Gastroesophageal sphincter (tissue), 4 donors: ENCODE results near the gene TTC33. TPM values are rescaled to one million over a fixed set of nuclear protein-coding genes. Genes with fewer than 3 reads are reported as not detected.

Experiments
- ATAC-seq: fragments of 150-250 bp; one replicate; pipeline ENCODE4 v1.9.1; 2016; ENCODE audit warnings: mild to moderate bottlenecking, moderate library complexity
- H3K27ac ChIP-seq, 4 donors: fragments of 200-600 bp; sonication (generic) in 3 of 4; 1 replicate in 3 of 4; 2 replicates in 1 of 4; pipeline ENCODE4 v1.5.1; 2016 to 2019
- H3K27me3 ChIP-seq: fragments of 200-600 bp; sonication (generic); one replicate; pipeline ENCODE4 v1.5.1; 2019
- H3K36me3 ChIP-seq, 2 donors: fragments of 200-600 bp; sonication (generic); one replicate each; pipeline ENCODE4 v1.5.1; 2019; ENCODE audit warnings: control low read depth in 1 of 2
- H3K4me1 ChIP-seq, 3 donors: fragments of 200-600 bp; sonication (generic); 1 replicate in 2 of 3; 2 replicates in 1 of 3; pipeline ENCODE4 v1.5.1; 2016 to 2019; ENCODE audit warnings: control low read depth in 2 of 3
- H3K4me3 ChIP-seq, 2 donors: fragments of 200-600 bp; sonication (generic); one replicate each; pipeline ENCODE4 v1.5.1; 2019; ENCODE audit warnings: mild to moderate bottlenecking in 1 of 2, moderate library complexity in 1 of 2
- H3K9me3 ChIP-seq, 3 donors: fragments of 200-600 bp; sonication (generic); one replicate each; pipeline ENCODE4 v1.5.1; 2017 to 2019; ENCODE audit warnings: control low read depth in 2 of 3
- EP300 ChIP-seq: sonication (generic); formaldehyde crosslinking; IDR thresholded peaks from one replicate; pipeline ENCODE4 v1.6.1; 2017; ENCODE audit warnings: antibody characterized with exemption, mild to moderate bottlenecking
- POLR2A ChIP-seq, 2 donors: fragments of 450-650 bp; IDR thresholded peaks; one replicate each; pipeline ENCODE4 v1.6.1; 2017; ENCODE audit warnings: antibody characterized with exemption in 2 of 2, mild to moderate bottlenecking in 2 of 2, moderate library complexity in 1 of 2
- POLR2AphosphoS5 ChIP-seq: sonication (generic); formaldehyde crosslinking; IDR thresholded peaks from one replicate; pipeline ENCODE4 v1.6.1; 2017; ENCODE audit warnings: antibody characterized with exemption
- WGBS, 2 donors: methylation state at CpG; one replicate each; pipeline ENCODE4 v1.1.5; 2018; ENCODE audit warnings: low coverage in 1 of 2; 5-methylcytosine and 5-hydroxymethylcytosine counted together
- total RNA-seq, 4 donors: library from RNA; depleted of rRNA; stranded (reverse); fragments of >200 nt; gene quantifications; one replicate each; pipeline ENCODE4 v1.1.0, GENCODE V29; 2016
- TF ChIP-seq, protein P1 (sequence below), 4 experiments: fragments of 200-600 bp in 2 of 4; fragments of 450-650 bp in 2 of 4; sonication (generic) in 1 of 4; IDR thresholded peaks; one replicate each; pipeline ENCODE4 v1.5.1; 2017 to 2019; ENCODE audit warnings: antibody characterized with exemption in 4 of 4, mild to moderate bottlenecking in 2 of 4, moderate library complexity in 2 of 4

Gene TTC33
- total RNA-seq, 4 donors from 2014 or later: 23.2 to 27.7 (median 25.8) TPM

DNA sequence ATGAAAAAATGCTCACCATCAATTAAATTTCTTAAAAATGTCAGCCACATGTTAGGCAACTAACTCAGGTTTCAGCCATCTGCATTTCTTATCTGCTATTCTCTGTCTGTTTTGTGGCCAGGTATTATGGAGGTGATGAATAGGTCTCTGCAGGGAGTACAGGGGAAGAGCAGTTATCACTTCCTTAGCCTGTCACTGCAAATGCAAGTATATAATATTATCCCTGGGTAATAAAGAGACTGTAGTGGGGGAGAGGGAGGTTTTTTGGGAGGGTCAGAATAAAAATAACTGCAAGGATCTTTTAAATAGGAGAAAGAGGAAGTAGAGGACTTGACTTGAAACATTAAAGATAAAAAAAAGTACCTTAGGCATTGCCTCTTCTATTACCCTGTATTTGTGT, 125.6 kb downstream of the TTC33 start:
- Histone ChIP-seq H3K4me3 (no peak overlapping the region), H3K36me3 (no peaks in the 10 kb centered on the region)

DNA sequence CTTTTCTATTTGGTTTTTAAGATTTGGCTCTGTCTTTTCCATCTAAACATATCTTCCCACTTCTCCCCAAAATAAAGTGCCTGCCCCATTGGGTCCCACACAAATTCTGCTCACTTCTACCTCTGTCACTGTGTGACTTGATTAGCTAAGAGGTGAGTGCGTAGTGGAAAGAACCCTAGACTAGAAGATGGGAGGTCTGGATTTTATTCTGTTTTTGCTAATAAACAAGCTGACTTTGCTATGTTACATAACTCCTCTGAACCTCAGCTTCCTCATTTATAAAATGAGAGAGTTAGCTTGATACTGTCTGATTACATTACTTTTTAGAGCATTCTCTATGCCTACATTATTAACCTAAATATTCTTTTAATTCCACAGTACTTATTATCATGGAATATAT, 127.4 kb downstream of the TTC33 start:
- ATAC-seq: no peak

More for the DNA sequence above, 125.6 kb downstream of the TTC33 start:
- no peak for ATAC-seq
- no peak for TF ChIP-seq POLR2A (IDR thresholded peaks at IDR 0.05)
- TF ChIP-seq POLR2AphosphoS5: no peak
- TF ChIP-seq EP300: no peak
- TF ChIP-seq, protein P1, sequence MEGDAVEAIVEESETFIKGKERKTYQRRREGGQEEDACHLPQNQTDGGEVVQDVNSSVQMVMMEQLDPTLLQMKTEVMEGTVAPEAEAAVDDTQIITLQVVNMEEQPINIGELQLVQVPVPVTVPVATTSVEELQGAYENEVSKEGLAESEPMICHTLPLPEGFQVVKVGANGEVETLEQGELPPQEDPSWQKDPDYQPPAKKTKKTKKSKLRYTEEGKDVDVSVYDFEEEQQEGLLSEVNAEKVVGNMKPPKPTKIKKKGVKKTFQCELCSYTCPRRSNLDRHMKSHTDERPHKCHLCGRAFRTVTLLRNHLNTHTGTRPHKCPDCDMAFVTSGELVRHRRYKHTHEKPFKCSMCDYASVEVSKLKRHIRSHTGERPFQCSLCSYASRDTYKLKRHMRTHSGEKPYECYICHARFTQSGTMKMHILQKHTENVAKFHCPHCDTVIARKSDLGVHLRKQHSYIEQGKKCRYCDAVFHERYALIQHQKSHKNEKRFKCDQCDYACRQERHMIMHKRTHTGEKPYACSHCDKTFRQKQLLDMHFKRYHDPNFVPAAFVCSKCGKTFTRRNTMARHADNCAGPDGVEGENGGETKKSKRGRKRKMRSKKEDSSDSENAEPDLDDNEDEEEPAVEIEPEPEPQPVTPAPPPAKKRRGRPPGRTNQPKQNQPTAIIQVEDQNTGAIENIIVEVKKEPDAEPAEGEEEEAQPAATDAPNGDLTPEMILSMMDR (IDR thresholded peaks at IDR 0.05): no peak
- H3K9me3 ChIP-seq: no peaks in the 10 kb centered on the region
- no peaks in the 10 kb centered on the region for H3K27me3 ChIP-seq
- H3K4me1 ChIP-seq: no peaks in the 10 kb centered on the region
- H3K27ac ChIP-seq: no peak overlapping the region

DNA sequence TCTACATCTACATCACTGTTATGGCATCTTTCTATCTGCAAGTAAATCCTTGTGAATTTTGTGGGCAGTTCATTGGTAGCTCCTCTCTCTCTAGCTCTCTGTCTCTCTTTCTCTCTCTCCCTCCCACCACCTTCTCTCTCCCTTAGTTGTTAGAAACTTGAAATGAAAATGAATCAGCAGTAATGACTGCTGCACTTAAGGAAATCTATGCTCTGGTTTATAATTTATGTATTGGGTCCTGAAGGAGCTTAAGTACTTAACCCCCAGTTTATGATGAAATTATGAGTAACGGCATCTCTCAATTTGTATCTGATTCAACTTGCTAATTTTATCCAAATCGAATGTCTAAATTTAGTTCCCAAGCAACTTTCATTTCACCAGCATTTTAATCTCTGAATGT, 128.1 kb downstream of the TTC33 start:
- no peak for TF ChIP-seq POLR2A (IDR thresholded peaks at IDR 0.05)
- 50 to 86% methylated on average over 2 of the region's 2 CpGs for WGBS, 2 donors
- Histone ChIP-seq H3K4me1 (no peaks in the 10 kb centered on the region), H3K9me3 (no peaks in the 10 kb centered on the region), H3K27ac (no peak overlapping the region), H3K36me3 (no peaks in the 10 kb centered on the region), H3K4me3 (no peak overlapping the region), H3K27me3 (no peaks in the 10 kb centered on the region)
- no peak for ATAC-seq

More for the DNA sequence above, 127.4 kb downstream of the TTC33 start:
- 85% methylated on average over 1 of the region's 1 CpG; no CpG with 5 or more reads in 1 of the 2 donors for WGBS, 2 donors
- Histone ChIP-seq H3K36me3 (no peaks in the 10 kb centered on the region), H3K4me3 (no peak overlapping the region), H3K4me1 (no peaks in the 10 kb centered on the region), H3K27me3 (no peaks in the 10 kb centered on the region), H3K9me3 (no peaks in the 10 kb centered on the region), H3K27ac (no peak overlapping the region)
- TF ChIP-seq EP300: no peak
- no peak for TF ChIP-seq POLR2AphosphoS5
- TF ChIP-seq, protein P1 (IDR thresholded peaks at IDR 0.05): no peak
- no peak for TF ChIP-seq POLR2A (IDR thresholded peaks at IDR 0.05)

DNA sequence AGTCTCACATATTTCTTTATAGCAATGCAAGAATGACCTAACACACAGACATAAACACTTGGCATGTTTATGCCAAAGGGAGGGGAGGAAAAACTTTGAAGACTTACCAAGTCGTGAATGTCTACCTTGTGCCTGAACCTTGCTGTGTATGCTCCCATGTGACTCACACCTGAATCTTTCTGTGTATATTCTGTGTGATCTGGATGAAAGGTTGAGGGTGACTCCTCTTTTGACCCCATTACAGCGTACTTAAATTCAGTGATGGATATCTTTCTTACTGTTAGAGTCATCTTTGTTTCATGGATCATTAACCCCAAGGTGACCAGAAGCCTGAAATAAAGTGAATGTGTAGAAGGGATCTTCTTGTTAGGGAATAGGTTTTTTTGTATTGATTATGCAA, 129.0 kb downstream of the TTC33 start:
- Histone ChIP-seq H3K4me3 (no peak overlapping the region), H3K9me3 (no peaks in the 10 kb centered on the region), H3K27ac (no peak overlapping the region), H3K36me3 (no peaks in the 10 kb centered on the region), H3K27me3 (no peaks in the 10 kb centered on the region), H3K4me1 (no peaks in the 10 kb centered on the region)
- TF ChIP-seq POLR2AphosphoS5: no peak
- TF ChIP-seq EP300: no peak
- TF ChIP-seq, protein P1 (IDR thresholded peaks at IDR 0.05): no peak
- no peak for TF ChIP-seq POLR2A (IDR thresholded peaks at IDR 0.05)
- ATAC-seq: no peak
- 64 to 75% methylated on average over 2 of the region's 2 CpGs for WGBS, 2 donors

DNA sequence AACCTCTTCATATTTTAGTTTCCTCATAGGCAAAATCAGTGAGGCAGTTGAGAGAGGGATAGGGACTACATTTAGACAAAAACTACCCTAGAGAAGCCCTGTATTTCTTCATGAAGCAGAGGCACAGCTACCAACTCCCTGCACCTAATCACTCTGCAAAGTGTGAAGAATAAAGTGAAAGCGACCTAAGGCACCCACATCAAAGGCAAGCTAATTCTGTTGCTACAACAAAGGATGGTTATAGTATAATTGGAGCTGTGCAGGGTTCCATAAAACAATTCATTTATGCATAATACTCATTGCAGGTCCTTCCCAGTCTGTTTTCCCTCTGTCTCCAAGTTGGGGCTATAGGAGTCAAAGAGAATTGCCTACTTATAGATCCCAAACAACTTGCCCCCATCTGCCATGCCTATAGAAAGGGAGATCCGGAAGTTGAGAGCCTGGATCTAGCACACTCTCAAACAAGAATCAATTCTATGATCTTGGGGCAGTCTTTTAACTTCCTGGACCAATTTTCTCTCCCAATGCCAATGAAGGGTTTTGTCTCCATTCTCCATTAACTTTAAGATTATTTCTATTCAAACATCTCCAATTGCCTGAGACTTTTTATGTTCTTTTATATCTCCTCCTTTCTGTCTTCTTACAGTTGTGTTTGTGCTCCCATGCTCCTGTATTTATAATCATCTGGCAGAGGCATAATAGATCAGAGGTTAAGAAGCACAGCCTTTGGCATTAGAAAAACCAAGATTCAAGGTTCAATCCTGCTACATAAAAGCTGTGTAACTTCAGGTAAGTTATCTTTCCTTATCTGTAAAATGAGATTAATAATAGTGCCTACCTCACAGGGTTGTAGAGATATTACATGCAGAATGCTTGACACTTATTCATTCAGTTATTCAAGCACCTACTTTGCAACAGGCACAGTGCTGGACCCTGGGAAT, 132.0 kb downstream of the TTC33 start:
- no peaks in the 10 kb centered on the region for H3K27me3 ChIP-seq
- ATAC-seq: no peak
- H3K4me3 ChIP-seq: no peak overlapping the region
- no peaks in the 10 kb centered on the region for H3K9me3 ChIP-seq
- no peaks in the 10 kb centered on the region for H3K4me1 ChIP-seq
- H3K27ac ChIP-seq: no peak overlapping the region
- no peaks in the 10 kb centered on the region for H3K36me3 ChIP-seq
- TF ChIP-seq, protein P1 (IDR thresholded peaks at IDR 0.05): no peak
- TF ChIP-seq POLR2AphosphoS5 (no peak), EP300 (no peak), POLR2A (IDR thresholded peaks at IDR 0.05) (no peak)
- 67 to 100% methylated on average over 1 to 2 of the region's 2 CpGs for WGBS, 2 donors
